ENCODE data around the gene BRD7.
A peak's percentile ranks its signal among the peaks of the same experiment; 100 is the strongest.
"Not testable (repeated sequence)": the region's sequence is repeated elsewhere in the genome, so short reads cannot be mapped to it uniquely, and the experiment has no call there.

BRD7 gene

DNA sequence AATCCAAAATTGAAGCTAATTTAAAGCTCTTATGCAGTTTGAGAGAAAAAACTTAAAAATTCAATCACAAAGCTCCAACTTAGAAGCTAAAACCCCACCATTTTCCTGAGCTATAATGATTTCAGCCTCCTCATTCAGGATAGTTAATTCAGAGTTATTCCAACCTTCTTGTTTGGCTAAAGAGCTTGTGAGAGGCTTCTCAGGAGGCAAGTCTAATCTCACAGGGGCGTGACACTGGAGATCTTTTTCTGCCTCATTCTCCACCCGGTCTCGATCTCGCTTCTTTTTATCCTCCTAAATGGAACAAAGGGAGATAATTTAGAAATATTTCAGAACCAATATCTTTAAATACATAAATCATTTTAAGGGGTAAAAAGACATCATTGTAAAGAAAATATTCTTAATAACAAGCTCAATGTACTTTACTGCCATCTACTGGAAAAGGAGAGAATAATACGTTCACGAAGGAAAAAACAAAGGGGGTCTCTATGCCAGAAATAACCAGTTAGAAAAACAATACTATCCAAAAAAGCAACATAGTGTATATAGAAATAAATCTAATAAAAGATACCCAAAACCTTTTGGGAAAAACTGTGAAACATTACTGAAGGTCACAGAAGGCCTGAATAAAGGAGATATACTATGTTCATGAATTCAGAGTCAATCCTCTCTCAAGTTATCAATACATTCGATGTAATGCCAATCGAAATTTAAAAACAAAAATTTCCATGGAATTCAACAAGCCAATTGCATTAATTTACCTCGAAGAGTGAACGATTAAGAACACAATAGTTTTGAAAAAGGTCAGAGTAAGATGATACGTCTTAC is 13.9 kb downstream of the BRD7 start:
- DNase-seq: no peak

DNA sequence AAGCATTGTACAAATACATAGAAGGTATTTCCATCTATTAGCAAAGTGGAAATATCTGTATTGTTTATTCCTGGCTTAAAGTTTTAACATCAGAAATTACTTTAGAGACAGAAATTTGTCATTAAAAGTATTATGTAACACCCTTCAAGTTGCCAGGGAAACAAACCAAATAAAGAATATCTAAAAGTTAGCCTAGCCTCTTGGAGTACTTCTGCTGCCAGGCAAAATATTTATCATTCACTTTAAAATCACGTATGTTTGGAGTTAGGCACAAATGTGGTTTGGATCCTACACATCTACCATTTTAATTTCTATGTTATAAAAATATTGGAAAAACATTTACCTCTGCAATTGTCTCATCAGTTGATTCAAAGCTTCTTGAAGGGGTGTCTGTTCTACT is 14.7 kb downstream of the BRD7 start:
- no peak for DNase-seq

DNA sequence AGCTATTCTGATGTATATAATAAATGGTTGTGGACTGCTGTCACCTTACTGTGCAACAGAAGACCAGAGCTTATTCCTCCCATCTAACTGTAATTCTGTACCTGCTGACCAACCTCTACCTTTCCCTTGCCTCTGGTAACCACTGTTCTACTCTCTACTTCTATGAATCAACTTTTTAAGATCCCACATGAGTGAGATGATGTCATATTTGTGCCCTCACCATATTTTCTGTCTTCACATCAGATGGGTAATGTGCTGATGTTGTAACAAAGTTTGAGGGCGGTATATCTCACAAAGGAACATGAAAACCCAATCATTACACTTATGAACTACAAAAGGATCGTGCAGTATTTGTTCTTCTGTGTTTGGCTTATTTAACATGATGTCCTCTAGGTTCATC is 16.8 kb downstream of the BRD7 start:
- no peak for DNase-seq

DNA sequence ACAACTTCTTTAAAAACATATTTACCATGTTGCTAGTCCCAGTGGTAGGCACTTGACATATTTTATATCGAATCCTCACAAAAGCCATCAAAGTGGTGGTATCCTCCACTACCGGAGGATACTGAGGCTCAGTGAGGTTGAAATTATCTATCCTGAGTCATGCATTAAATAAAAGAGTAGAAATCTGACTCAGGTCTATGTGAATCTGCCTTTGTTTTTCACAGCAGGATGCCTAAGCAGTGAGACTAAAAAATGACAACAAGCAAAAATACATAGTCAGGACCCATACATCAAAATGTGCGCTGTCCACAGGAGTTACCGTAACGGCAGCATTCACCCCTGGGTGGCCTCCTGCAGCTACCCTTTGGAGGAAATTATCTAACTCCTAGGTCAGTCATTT is 17.7 kb downstream of the BRD7 start:
- no peak for DNase-seq

DNA sequence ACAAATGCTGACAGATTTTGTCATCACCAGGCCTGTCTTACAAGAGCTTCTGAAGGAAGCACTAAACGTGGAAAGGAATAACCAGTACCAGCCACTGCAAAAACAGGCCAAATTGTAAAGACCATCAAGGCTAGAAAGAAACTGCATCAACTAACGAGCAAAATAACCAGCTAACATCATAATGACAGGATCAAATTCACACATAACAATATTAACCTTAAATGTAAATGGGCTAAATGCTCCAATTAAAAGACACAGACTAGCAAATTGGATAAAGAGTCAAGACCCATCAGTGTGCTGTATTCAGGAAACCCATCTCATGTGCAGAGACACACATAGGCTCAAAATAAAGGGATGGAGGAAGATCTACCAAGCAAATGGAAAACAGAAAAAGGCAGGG is 23.6 kb downstream of the BRD7 start:
- not testable (repeated sequence) for DNase-seq

DNA sequence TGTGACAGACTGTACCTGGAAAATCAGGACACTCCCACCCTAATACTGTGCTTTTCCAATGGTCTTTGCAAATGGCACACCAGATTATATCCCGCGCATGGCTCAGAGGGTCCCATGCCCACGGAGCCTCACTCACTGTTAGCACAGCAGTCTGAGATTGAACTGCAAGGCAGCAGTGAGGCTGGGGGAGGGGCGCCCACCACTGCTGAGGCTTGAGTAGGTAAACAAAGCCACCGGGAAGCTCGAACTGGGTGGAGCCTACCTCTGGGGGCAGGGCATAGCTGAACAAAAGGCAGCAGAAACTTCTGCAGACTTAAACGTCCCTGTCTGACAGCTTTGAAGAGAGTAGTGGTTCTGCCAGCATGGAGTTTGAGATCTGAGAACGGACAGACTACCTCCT is 25.2 kb downstream of the BRD7 start:
- DNase-seq: not testable (repeated sequence)

DNA sequence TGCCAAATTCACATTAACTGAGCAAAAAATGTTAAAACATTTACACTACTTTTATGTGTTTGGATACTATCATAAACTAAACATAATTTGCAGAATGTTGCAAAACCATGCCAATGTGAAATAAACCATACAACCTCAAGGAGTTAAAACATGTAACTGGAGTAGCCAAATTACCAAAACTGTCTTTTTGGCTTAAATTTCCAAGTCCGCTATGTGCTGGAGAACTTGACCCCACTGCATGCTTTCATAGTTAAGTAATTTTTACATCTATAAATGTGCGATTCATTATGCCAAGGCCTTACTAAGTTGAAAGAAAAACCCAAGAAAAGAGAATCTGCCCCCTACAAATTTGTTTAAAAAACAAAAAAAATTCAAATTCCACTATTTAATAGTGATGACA is 28.2 kb downstream of the BRD7 start:
- DNase-seq: no peak

DNA sequence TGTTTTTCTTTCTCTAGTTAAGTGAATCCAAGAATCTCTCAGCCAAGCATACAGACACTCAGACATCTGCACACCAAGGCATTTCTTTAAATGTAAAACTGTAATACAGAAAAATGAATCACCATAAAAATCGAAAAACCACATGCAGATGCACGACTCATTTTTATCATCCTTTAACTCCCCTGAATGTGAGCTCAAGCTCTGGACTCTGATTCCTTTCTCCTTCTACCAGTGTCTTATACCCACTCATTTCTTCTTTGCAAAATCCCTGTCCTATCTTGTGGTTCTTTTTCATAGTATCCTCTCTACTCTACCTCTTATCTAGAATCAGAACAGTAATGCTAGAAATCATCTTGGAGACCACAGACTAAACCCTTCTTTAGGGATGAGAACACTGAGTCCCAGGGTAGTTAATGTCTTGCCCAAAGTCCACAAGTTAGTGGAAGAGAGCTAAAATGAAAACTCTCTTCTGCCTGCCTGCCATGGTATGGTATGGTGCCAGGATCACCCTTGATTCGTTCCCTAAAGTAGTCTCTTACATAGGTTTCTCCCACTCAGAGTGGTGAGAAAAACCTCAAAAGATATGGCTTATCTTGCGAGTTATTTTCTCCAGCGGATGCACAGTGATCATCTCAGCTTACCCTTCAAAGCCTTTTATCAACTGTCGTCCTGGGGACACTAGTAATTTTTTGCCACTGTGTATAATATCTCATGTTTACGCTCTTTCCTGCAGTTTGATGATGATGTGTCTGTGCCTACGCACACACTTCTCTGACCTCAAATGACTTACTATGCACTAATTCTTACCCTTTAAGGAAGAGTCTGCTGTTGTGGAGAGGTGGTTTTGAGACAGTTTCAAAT is 30.2 kb downstream of the BRD7 start:
- peak; percentile 46 for DNase-seq

DNA sequence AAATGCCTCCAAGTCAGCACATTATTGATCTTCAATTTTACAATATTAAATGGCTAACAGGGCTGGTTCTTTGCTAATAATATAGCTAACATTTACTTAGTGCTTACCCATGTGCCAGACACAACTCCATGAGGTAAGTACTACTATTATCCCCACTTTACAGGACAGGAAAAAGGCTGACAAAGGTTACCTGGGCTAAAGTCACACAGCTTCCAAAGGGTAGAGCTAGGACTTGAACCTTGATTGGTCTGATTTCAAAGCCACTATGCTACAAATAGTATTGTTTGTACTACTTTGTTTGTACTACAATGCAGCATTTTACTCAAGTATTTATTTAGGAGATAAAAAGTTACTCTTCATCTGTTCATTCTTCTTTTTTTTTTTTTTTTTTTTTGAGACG is 31.9 kb downstream of the BRD7 start:
- DNase-seq: no peak

DNA sequence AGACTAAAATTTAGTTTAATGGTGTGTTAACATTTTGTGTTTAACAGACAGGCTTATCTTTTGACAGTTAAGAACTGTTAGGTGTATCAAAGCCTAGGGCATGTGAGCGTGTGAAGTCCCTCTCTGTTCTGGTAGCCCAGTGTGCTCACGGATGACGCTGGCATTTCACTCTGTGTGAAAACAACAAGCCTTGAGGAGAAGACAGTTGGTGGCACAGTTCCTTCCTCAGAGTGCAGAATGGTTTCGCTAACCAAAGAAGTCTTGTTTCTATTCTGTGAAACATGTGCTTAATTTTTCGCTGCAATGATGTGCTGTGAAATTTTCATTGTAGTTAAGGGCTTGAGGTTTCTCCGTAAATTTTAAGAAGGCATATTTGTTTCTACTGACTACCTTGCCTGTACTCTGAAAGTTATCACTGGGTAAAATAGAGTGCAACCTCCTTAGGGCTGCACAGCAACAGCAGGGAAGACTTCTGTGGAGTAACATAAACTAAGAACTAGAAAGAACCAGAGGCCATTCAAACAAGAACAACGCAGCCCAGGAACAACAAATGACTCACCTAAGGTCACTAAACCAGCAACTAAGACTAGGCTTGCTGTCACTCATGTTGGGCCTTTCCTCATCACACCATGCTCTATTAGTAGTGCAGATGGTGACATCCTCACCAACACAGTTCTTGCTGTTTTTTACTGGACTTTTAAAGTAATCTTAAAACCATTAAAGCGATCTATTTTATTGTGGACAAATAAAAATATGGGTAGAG is 33.4 kb downstream of the BRD7 start:
- peak; percentile 74 for DNase-seq

DNA sequence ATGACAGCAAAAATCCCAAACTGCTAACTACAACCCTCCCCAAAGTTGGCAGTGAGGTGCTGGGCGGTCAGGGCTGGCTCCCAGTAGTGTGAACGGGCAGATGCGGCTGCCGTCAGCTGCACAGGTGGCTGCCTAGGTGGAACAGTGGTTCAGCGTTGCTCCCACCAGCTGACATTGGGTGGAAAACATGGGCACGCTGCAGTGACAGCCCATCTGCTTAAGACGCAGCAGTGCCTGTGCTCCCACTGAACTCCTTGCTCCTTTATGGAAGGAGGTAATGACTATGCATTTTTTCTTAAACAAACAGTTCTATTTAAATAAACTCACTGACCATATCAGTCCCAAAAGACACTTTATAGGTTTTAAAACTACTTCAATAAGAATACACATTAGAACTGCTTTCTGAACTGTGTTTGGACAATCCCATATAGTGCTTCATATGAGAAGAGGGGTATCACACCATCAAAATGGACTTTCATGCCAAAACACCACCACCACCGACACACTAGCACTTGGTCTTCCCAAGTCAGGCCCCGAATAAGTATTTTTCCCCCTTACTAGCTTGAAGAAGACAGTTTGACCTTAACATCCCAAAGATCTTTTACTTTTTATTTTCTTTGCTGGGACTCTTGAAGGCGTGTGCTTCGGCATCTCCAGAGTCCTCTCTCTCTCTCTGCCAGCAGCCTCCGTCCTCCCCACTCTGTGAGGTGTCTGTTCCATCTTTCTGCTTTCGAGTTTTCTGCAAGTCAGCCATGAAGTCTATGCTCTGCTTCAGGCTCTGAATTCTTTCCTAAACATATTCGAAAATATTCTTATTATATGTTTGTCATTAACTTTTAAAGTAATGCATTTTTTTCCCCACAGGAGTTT is 34.4 kb downstream of the BRD7 start:
- no peak for DNase-seq

DNA sequence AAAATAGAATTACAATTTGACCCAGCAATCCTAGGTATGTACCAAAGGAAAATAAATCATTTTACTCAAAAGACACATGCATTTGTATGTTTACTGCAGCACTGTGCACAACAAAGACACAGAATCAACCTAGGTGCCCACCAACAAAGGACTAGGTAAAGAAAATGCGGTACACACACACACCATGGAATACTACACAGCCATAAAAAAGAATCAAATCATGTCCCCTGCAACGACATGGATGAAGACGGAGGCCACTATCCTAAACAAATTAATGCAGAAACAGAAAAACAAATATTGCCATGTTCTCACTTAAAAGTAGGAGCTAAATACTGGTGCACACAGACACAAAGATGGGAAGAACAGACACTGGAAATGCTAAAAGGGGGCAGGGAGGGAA is 36.2 kb downstream of the BRD7 start:
- no peak for DNase-seq

DNA sequence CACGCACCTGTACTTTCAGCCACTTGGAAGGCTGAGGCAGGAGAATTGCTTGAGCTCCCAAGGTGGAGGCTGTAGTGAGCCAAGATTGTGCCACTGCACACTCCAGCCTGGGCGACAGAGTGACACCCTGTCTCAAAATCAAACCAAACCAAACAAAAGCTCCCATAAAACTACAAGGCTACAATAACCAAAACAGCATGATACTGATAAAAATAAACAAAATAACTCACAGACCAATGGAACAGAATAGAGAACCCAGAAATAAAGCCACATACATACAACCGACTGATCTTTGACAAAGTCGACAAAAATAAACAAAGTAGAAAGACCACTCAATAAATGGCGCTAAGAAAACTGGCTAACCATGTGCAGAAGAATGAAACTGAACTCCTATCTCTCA is 37.2 kb downstream of the BRD7 start:
- no peak for DNase-seq

DNA sequence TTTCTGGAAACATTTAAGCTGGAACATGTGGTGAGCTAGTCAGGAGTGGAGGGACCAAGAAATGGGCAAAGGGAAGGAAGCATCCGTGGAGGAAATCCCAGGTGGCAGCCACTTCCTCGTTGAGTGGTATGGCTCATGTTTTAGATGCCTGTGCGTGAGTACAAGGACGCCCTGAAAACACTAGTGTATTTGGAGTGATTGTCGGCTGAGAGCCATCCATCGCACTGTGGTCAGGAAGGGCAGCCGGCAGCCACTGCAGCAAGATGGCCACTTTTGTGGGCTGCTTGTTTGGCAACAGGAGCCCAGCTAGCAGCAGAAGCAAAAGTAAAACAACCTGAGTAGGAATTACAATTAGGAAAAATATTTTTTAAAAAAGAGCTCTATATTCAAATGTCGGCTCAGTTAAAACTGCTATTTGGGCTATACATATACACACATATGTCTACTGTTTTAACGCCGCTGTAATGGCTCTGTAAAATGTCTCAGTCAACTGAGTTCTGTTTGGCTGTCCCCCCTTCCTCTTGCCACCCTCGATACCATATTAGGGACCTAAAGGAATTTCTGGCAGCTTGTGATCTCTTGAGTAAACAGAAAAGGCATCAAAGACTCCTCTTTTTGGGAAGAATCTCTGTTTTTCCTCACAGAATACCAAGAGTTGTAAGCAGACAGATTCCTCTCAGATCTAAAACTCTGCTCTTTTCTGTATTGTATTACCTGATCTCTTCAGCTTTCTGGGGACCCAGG is 39.2 kb downstream of the BRD7 start:
- DNase-seq: no peak

DNA sequence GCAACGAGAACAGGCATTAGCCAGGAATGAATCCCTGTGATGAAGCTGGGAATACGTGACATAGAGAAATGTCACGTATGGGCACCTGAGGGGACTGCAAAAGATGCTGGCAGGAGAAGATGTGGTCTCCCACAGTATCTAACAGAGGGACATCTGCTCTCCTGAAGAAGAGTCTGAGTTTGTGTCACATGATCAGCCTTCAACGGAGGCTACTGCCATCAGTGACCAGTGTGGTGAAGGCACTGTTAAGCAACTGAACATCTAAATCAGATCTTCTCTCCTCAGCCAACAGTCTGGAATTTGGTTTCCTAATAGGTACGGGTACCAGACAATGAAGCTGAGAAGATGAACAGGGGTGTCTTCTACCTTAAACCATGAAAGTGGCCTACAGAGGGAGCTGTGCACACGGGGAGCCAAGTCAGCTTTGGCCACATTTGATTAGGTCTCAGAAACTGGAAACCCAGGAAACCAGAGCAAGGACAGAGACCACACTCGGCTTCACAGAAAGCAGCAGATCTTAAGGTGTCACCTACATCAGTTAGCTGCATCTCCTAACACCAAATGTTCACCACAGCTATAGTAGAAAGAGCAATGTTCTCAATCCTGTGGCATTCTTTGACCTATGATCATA is 41.8 kb downstream of the BRD7 start:
- DNase-seq: peak; percentile 79

DNA sequence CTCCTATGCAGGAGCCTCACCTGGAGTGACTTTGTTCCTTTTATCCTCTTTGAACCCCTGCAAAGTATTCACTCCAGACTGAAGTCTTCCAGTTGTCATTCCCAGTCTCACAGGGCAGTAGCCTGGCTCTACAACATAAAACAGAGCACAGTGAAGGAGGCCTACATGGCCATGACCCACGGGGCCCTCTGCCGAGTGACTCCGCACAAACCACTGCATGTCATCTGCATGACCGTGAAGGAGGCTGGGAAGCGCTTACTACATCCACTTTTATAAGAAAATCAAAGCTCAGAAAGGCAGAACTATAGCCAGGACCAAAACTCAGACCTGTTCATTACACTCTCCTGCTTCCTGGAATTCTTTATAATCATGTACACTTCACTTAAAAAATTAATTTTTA is 42.5 kb downstream of the BRD7 start:
- DNase-seq: no peak

DNA sequence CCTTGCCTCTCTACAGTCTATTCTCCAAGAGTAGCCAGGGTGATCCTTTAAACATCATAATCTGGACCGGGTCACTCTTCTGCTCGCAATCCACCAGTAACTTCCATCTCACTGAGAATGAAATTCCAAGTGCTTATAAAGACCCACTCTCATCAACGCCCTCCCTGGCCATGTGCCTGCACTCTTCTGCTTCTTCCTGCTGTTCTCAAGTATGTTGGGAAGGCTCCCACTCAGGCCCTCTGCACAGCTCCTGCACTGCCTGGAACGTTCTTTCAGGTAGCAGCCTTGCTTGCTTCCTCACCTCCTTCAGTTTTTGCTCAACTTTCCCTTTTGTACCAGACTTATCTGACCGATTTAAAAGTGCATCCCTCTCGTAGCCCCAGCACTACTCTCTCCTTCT is 44.4 kb downstream of the BRD7 start:
- DNase-seq: no peak

DNA sequence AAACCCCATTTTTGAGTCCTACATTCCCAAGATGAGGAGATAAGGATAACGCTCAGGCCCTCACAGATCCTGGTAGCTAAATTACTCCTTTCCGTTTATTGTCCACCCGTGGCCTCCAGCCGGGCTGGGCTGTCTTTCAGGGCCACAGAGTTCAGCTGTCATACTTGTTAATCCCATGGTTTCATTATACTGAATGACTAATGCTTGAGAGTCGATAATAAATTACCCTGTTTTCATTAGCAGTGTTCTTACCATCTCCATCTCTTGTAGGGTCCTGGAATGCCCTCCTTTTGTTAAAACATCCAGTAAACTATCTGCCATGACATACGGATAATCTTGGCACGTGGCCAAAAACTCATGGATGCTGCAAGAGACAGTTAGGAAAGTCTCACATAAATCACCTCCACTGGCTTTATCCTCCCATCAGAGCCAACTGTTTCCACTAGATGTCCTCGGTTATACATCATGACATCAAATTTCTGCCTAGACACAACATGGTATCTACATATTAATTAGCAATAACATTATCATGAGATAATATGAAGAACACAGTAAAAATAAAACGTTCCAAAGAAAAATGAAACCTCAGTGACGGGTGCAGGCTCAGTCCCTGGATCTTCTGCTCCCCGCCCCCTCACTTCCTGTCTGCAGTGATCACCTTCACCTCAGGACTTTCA is 45.3 kb downstream of the BRD7 start:
- DNase-seq: no peak

DNA sequence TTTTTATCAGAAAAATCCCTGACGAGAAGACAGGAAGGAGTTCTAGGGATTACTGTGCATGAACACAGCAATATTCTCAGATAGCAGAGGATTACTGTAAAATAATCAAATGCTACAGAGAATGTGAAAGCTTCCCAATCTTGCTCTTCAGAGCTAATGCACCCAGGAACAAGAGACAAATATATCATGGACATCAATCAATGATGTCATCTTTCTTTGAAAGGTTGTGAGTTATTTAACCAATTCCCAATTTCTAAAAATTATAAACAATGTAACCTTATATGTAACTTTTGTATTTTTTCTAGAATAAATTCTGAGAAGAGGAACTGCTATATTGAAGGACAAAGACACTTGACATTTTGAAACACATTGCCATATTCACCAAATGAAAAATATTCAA is 46.5 kb downstream of the BRD7 start:
- DNase-seq: no peak

DNA sequence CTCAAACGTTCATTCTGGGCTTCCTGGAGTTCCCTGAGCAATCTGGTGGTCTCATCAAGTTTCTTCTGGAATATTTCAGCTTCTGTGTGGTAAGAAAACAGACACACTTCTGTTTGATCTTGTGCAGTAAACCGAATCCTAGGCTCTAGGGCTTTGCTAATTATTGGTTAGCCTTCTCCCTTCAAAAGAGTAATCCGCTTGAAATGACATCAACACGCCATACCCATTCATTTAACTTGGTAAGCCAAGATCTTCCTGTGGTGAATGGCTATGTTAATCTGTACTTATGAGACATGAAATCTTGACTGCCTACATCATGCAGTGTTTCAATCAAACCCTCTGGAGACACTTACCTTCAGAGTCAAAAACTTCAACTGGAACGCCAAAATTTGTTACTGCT is 48.5 kb downstream of the BRD7 start:
- no peak for DNase-seq
